Activated naive CD4-positive, alpha-beta T cell treated with anti-CD3 and anti-CD28 coated beads, Interleukin-2, amount 50 U/mL, for 72 hours (primary cell): ENCODE data around the gene FBXL16. TPM values are rescaled to one million over a fixed set of nuclear protein-coding genes. Genes with fewer than 3 reads are reported as not detected.
"Not testable (repeated sequence)": the region's sequence is repeated elsewhere in the genome, so short reads cannot be mapped to it uniquely, and the experiment has no call there.

Experiments used
- ATAC-seq, 2 donors: fragments of 150-1000 bp; cut with Tn5 transposase; 2 replicates each; pipeline ENCODE4 v1.10.0; 2021; ENCODE audit warnings: mild to moderate bottlenecking in 2 of 2, moderate library complexity in 2 of 2
- DNase-seq, 2 donors: peaks; one replicate each; pipeline ENCODE4 v3.0.0; 2021 to 2022; ENCODE audit warnings: low spot score in 2 of 2
- H3K27ac Mint-ChIP-seq, 2 donors: one replicate each; pipeline ENCODE4 v1.8.0; 2022; ENCODE audit warnings: mild to moderate bottlenecking in 2 of 2, mixed read lengths in 2 of 2
- H3K36me3 Mint-ChIP-seq, 2 donors: one replicate each; pipeline ENCODE4 v1.8.0; 2022; ENCODE audit warnings: mixed read lengths in 2 of 2
- H3K9me3 Mint-ChIP-seq, 2 donors: one replicate each; pipeline ENCODE4 v1.8.0; 2022; ENCODE audit warnings: mixed read lengths in 2 of 2
- total RNA-seq, 2 donors: library from RNA; stranded (reverse); gene quantifications; one replicate each; pipeline ENCODE4 v1.2.3, GENCODE V29; 2022

FBXL16 gene, protein sequence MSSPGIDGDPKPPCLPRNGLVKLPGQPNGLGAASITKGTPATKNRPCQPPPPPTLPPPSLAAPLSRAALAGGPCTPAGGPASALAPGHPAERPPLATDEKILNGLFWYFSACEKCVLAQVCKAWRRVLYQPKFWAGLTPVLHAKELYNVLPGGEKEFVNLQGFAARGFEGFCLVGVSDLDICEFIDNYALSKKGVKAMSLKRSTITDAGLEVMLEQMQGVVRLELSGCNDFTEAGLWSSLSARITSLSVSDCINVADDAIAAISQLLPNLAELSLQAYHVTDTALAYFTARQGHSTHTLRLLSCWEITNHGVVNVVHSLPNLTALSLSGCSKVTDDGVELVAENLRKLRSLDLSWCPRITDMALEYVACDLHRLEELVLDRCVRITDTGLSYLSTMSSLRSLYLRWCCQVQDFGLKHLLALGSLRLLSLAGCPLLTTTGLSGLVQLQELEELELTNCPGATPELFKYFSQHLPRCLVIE
- 10 to 100 TPM in 1 of 2 donors, 1 to 10 TPM in 1; 2.8 to 16.4 TPM for total RNA-seq

DNA sequence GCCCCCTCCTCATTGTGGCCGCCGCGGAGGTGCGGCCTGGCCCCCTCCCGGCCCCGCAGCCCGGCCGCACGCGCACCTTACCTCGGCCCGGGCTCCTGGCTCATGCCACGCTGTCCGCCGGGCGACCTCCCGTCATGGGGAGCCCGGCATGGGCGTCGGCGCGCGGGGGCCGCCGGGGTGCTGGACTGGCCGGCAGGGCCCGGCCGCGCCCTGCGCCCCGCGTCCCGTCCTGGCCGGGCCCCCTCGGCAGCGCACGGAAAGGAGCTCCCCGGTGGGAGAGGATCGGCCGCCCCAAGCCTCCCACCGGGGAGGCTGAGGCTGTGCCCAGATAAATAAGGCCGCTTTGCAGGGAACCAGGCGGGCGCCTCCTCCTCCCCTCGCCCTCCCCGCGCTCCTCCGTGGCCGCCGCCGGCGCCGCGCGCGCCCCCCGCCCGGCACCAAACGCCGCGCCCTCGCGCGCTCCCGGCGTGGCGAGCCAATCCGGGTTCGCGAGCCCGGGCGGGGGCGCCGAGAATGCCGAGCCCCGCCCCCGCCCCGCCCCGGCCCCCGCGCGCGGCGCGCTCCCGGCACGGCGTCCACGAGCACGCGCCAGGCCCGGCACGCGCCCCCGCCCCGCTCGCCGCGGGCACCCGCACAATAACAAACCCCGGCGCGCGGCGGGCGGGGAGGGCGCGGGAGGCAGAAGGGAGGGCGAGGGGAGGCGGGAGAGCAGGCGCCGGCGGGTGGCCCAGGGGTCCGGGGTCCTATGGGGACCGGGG lies at the start of gene FBXL16:
FBXL16 (minus strand) TSS at position 371 of the 758 bp plus-strand sequence. CDS start 8,396 bp downstream, outside the sequence.
- ATAC-seq: no peak
- no peak for DNase-seq
- Mint-ChIP-seq H3K27ac (no peak within 1 kb of the TSS), H3K9me3 (no peaks in the 10 kb centered on the region), H3K36me3 (no peaks in the 10 kb centered on the region)

DNA sequence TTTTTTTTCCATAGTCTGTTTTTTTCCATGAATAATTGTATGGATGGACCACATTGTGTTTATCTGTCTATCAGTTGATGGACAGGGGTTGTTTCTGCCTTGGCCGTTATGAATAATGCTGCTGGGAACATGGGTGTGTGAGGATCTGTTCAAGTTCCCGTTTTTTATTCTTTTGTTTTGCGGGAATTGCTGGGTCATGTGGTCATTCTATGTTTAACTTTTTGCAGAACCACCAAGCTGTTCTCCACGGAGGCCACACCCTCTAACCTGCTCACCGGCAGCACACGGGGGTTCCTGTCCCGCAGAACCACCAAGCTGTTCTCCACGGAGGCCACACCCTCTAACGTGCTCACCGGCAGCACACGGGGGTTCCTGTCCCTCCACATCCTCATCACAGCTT lies 49.1 kb upstream of the FBXL16 start:
- no peak for DNase-seq
- ATAC-seq: no peak
- Mint-ChIP-seq H3K27ac (no peak overlapping the region), H3K9me3 (no peaks in the 10 kb centered on the region), H3K36me3 (peaks cover 0 to 6% of the 10 kb centered on the region in 2 donors)

DNA sequence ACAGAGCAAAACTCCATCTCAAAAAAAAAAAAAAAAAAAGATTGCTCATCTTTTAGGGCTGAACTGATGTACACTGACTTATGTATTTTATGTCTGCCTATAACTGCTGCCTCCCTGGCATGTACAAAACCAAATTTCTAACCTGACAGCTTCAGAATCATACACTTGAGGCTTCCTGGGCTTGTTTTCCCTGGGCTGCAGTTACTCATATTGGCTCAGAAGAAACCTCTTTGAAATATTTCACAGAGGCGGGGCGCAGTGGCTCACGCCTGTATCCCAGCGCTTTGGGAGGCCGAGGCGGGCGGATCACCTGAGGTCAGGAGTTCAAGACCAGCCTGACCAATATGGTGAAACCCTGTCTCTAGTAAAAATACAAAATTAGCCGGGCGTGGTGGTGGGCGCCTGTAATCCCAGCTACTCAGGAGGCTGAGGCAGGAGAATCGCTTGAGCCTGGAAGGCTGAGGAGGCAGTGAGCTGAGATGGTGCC lies 48.6 kb upstream of the FBXL16 start:
- H3K9me3 Mint-ChIP-seq, ATAC-seq, H3K36me3 Mint-ChIP-seq, DNase-seq, H3K27ac Mint-ChIP-seq: not testable (repeated sequence)

DNA sequence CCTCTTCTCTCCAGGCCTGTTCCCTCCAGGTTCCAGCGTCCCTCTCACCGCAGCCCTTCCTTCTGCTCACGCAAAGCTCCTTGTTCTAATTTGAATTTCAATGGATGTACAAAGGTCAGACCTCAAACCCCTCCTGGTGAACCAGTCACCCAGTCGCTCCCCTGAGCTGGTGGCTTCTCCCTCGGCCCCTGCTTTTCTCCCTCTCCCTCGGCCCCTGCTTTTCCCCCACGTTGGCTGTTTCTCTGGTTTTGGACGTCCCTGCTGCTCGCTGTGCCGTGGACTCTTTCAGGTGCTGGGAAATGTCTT lies 46.4 kb upstream of the FBXL16 start:
- Mint-ChIP-seq H3K9me3 (no peaks in the 10 kb centered on the region), H3K27ac (no peak overlapping the region), H3K36me3 (peaks cover 0 to 6% of the 10 kb centered on the region in 2 donors)
- DNase-seq (no peak), ATAC-seq (no peak)

DNA sequence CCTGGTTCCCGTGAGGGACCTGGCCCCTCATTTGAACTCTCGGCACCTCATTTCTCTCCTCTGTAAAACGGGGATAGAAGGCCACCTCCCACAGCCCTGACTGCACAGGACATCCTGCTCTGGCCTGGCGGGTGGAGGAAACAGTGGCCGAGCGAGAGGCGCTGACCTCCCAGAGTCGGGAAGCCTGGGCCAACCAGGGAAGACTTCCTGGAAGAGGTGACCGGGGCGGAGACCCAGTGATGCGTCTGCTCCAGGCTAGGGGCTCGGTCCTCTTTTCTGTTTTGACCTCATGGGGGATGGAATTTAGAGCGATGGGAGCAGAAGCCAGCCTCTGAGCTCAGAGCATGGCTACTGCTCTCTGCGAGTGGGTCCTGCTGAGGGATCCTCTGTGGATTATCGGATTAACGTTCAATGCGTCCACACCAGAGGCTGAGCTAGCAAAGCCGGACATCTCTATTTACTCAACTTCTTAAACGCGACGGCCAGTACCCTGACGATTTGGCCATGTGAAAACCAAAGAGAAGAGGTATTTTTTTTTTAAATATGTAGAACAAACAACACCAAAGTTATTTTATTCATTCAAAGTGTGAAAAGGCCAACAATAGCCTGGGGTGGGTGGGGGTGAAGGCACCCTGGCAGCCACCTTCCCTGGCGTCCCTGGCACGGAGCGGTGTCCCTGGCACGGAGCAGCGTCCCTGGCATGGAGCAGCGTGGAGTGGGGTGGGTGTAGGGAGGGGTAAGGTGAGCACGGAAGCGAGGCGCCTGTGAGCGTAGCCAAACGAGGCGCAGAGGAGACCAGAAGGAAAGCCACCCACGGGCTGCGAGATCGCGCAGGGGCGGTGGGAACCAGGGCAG lies 45.8 kb upstream of the FBXL16 start:
- Mint-ChIP-seq H3K9me3 (no peaks in the 10 kb centered on the region), H3K36me3 (peaks cover 0 to 2% of the 10 kb centered on the region in 2 donors), H3K27ac (no peak overlapping the region)
- DNase-seq (no peak), ATAC-seq (no peak)

DNA sequence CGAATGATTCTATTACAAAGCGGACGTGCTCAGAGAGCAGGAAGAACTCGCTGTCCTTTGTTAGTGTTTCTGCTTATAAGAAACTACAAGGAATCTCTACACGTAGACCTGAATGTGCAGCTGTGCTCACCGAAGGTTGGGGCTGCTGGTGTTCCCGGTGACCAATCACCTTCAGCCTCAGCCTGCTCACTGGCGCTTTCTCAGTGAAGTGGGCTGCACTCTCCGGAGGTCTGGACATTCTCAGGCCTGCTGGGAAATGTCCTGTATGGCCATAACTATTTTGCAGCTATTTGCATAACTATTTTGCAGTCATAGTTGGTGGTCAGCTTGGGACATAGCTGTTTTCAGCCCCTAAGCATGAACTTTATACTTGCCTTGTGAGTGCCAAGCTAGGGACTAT lies 44.9 kb upstream of the FBXL16 start:
- no peak overlapping the region for H3K27ac Mint-ChIP-seq

DNA sequence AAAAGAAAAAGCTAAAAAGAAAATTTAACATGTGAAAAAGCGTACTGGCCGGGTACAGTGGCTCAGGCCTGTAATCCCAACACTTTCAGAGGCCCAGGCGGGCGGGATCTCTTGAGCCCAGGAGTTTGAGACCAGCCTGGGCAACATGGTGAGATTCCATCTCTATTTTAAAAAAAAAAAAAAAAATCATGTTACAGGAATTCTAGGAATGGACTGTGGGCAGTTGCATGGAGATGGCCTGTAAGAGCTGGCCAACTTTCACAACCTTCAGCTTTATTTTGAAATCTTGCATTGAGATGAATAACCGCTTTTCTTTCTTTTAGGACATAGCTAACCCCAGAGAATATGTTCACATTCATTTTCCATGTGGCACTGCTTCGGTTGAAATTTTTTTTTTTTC lies 43.4 kb upstream of the FBXL16 start:
- Mint-ChIP-seq H3K36me3 (no peaks in the 10 kb centered on the region), H3K9me3 (no peaks in the 10 kb centered on the region), H3K27ac (no peak overlapping the region)
- no peak for DNase-seq
- no peak for ATAC-seq

More for the DNA sequence above, 44.9 kb upstream of the FBXL16 start:
- DNase-seq (no peak), ATAC-seq (no peak)
- Mint-ChIP-seq H3K9me3 (no peaks in the 10 kb centered on the region), H3K36me3 (no peaks in the 10 kb centered on the region)

DNA sequence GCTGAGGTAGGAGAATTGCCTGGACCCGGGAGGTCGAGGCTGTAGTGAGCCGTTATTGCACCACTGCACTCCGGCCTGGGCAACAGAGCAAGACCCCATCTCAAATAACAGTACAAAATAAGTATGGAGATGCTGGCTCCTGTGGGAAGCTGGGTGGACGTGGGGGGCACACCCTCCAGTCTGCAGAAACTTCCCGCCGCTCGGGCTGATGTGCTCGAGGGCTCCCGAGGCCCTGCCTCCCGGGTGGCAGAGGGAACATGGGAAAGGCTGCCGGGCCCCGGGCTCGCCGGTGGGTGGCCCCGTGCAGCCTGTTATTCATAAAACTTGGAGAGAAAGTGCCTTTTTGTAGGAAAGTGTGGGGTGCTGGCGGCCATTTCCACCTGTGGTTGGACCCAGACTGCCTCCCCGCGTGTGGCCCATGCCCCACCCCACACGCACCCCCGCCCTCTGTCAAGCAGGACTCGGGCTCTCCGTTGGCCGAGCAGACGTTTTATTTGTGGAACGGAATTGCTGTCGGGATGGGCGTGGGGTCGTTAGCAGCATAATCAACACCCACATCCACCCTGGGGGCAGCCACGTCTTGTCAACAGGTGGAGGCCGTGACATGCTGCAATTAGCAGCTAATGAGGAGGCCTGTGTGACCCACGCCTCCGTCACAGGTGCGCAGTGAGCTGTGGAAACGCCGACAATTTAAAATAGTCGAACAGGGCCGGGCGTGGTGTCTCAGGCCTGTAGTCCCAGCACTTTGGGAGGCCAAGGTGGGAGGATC lies 42.6 kb upstream of the FBXL16 start:
- ATAC-seq (no peak), DNase-seq (no peak)
- no peaks in the 10 kb centered on the region for H3K9me3 Mint-ChIP-seq
- no peak overlapping the region for H3K27ac Mint-ChIP-seq
- H3K36me3 Mint-ChIP-seq: no peaks in the 10 kb centered on the region

DNA sequence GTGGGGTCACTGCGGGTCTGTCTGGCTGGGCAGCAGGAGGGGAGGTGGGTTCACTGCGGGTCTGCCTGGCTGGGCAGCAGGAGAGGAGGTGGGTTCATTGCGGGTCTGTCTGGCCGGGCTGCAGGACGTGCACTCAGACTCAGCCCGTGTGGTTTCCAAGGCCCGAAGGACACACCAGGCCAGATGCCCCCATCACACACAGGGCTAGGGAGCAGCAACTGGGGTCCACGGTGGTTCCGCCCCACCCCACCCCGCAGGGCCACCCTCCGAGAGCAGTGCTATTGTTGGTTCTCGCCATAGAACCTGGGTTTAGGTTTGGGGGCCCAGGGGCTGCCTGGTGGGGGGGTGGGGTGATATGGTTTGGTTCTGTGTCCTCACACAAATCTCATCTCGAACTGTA lies 41.0 kb upstream of the FBXL16 start:
- ATAC-seq: no peak
- no peaks in the 10 kb centered on the region for H3K36me3 Mint-ChIP-seq
- no peak for DNase-seq
- no peaks in the 10 kb centered on the region for H3K9me3 Mint-ChIP-seq
- H3K27ac Mint-ChIP-seq: no peak overlapping the region

DNA sequence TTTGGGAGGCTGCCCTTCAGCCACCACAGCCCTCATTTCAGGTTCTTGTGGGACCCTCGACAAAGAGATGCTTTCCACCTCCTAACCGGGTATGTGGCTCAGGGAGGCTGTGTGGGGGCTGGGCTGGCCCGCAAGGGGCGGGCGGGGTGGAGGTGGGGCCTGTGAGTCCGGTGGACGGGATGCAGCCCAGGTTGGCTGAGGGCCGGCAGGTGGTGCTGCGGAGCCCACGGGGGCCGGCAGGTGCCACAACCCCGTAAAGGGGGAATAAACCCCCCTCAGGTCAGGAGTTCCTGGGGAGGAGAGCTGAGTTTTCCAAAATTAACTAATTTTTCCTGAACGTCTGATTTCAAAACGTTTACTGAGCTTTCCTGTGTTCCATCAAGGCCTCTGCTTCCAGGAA lies 40.1 kb upstream of the FBXL16 start:
- ATAC-seq (no peak), DNase-seq (no peak)
- Mint-ChIP-seq H3K27ac (no peak overlapping the region), H3K9me3 (no peaks in the 10 kb centered on the region), H3K36me3 (no peaks in the 10 kb centered on the region)

DNA sequence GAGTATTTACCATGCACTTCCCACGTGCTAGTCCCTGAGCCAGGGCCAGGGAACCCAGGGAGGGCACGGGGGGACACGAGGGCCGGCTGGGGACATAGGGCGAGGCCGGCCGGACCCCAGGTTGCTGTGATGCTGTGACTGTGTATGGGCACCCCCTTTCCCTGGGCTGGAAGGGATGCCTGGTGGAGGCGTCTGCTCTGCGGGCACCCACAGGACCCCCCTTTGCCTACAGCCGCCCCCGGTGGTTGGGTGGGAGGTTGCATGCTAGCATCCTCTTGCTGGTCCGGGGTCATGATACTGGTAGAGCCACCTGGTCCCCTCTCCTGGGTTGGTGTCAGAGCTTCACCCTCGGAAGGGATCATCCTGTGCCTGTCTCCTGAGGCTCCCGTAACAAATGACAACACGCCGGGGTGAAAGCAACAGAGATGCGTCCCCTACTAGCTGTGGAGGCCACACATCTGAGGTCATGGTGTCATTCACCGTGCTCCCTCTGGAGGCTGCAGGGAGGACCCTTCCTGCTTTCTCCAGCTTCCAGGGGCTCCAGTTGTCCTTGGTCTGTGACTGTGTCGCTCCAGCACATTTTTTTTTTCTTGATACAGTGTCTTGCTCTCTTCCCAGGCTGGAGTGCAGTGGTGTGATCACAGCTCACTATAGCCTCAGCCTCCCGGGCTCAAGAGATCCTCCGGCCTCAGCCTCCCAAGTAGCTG lies 38.3 kb upstream of the FBXL16 start:
- ATAC-seq (no peak), DNase-seq (no peak)
- Mint-ChIP-seq H3K27ac (no peak overlapping the region), H3K9me3 (no peaks in the 10 kb centered on the region), H3K36me3 (peaks cover 0 to 6% of the 10 kb centered on the region in 2 donors)

DNA sequence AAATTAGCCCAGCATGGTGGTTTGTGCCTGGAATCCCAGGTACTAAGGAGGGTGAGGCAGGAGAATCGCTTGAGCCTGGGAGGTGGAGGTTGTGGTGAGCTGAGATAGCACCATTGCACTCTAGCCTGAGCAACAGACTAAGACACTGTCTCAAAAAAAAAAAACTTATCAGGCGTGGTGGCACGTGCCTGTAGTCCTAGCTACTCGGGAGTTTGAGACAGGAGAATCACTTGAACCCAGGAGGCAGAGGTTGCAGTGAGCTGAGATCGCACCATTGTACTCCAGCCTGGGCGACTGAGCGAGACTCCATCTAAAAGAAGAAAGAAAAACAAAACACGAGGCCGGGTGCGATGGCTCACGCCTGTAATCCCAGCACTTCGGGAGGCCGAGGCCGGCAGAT lies 37.3 kb upstream of the FBXL16 start:
- H3K36me3 Mint-ChIP-seq, ATAC-seq, H3K9me3 Mint-ChIP-seq, DNase-seq: not testable (repeated sequence)
- peak overlapping the region in 1 of 2 donors; percentile 22 for H3K27ac Mint-ChIP-seq

DNA sequence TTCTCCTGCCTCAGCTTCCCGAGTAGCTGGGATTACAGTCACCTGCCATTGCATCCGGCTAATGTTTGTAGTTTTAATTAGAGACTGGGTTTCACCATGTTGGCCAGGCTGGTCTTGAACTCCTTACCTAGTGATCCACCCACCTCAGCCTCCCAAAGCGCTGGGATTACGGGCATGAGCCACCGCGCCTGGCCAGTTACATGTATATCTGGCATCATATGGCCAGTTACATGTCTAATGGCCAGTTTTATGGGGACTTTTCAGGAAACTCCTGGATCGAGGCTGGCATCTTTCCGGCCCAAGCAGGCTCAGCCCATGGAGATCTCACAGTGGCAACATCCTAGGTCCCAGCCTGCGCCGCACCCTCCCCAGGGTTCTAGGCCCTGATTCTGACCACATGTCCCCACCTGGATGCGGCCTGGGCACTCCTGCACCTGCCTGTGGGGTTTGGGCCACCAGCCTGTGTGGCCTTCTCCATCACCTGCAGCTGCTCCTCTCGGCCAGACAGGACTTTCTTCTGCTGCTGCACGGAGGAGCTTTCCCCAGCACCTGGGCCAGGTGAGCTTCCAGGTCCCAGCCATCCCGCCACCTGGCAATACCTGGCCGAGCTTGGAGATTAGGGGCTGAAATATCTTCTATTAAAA lies 36.5 kb upstream of the FBXL16 start:
- peak overlapping the region; percentile 50 to 85 for H3K27ac Mint-ChIP-seq
- no peak for DNase-seq
- peaks cover 5 to 16% of the 10 kb centered on the region in 2 donors for H3K36me3 Mint-ChIP-seq
- no peaks in the 10 kb centered on the region for H3K9me3 Mint-ChIP-seq
- ATAC-seq: no peak

DNA sequence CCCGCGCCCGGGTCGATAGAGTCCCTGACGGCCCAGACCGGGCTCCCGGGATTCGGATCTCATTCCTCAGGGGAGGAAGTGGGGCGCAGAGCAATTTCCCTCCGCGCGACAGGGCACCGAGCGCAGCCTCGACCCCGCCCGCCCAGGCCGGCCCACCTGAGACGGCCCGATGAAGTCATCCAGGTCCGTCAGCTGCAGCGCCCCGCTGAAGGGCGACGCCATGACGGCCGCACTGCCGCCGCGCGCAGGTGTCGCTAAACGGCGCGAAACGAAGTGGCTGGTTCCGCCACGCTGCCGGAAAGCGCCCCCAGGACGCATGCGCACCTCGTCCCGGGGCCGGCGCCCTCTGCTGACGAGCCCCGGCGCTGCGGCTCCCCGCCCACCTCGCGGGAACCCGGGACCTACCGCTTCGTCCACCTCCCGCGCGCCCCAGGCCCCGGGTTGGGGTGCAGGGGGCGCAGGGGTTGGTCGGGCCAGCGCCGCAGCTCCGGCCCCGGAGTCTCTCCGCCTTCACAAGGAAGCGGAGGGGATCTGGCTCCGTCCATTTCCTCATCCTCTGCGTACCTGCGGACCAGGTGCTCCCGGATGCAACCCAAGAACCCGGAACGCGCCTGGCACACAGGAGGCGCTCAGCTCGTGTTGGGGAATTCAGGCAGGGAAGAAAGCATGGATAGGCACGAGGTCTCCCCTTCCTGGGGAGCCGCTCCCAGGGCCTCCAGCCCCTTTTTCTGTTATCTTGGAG lies 35.3 kb upstream of the FBXL16 start, which contains the start of gene CIAO3:
CIAO3 (minus strand) TSS at position 234 of the 742 bp plus-strand sequence; CDS start at position 222, 12 bp downstream.
- Mint-ChIP-seq H3K27ac (peak within 1 kb of the TSS; percentile 50 to 85), H3K36me3 (peaks cover 5 to 21% of the 10 kb centered on the region in 2 donors), H3K9me3 (no peaks in the 10 kb centered on the region)
- DNase-seq (peak; percentile 95 to 97), ATAC-seq (peak; percentile 72 to 77)
